Progenitor cell of endocrine pancreas (in vitro differentiated cells): Measurements from ENCODE around the gene HOGA1. TPM values are rescaled to one million over a fixed set of nuclear protein-coding genes. Genes with fewer than 3 reads are reported as not detected.

Experiments used
- DNase-seq: peaks from one replicate; pipeline ENCODE4 v3.0.0; 2021; ENCODE audit warnings: low spot score; ENCODE audit not compliant: unreplicated experiment
- H3K27ac Mint-ChIP-seq: 2 replicates; pipeline ENCODE4 v1.8.0; 2021; ENCODE audit warnings: mild to moderate bottlenecking, moderate library complexity, mixed read lengths
- H3K27me3 Mint-ChIP-seq: 2 replicates; pipeline ENCODE4 v1.8.0; 2021; ENCODE audit warnings: mixed read lengths
- H3K36me3 Mint-ChIP-seq: 2 replicates; pipeline ENCODE4 v1.8.0; 2022; ENCODE audit warnings: mixed read lengths; ENCODE audit not compliant: insufficient read depth
- H3K4me1 Mint-ChIP-seq: 2 replicates; pipeline ENCODE4 v1.8.0; 2021; ENCODE audit warnings: low read depth, mixed read lengths
- H3K4me3 Mint-ChIP-seq: 2 replicates; pipeline ENCODE4 v1.8.0; 2021; ENCODE audit warnings: low read depth, mild to moderate bottlenecking, moderate library complexity, mixed read lengths
- H3K9me3 Mint-ChIP-seq: 2 replicates; pipeline ENCODE4 v1.8.0; 2021; ENCODE audit warnings: low read depth, mixed read lengths
- CTCF ChIP-seq: fragments of 200-600 bp; sonication (generic); IDR thresholded peaks from one replicate; pipeline ENCODE4 v1.5.0; 2021; ENCODE audit warnings: antibody characterized with exemption, mild to moderate bottlenecking; ENCODE audit not compliant: unreplicated experiment
- total RNA-seq: library from RNA; stranded (reverse); gene quantifications from 2 replicates; pipeline ENCODE4 v1.2.1, GENCODE V29; 2021

Gene HOGA1
- total RNA-seq, 1 donor from 2014 or later, result 10.5 TPM

DNA sequence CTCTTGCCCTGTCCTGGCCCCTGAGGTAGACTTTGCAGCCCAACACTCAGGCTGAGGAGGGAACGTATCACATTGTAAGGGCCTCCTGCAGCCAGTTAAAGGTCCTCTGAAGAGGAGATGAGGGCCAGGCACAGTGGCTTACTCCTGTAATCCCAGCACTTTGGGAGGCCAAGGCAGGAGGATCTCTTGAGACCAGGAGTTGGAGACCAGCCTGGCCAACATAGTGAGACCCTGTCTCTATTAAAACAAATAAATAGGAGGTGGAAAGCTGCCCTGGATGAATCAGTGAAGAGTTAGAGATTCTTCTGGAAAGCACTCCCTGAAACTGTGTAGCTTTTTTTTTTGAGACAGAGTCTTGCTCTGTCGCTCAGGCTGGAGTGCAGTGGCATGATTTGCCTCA lies 3.0 kb downstream of the HOGA1 start:
- TF ChIP-seq CTCF, result no peak
- no peaks in the 10 kb centered on the region for H3K36me3 Mint-ChIP-seq

GRCh38 chr10:97589479-97589878 lies 5.3 kb downstream of the HOGA1 start, which contains the start of gene C10orf62:
TSS of gene C10orf62 (plus strand) at chr10:97589721. CDS start at chr10:97589898, 177 bp downstream.
- TF ChIP-seq CTCF, result no peak
- H3K36me3 Mint-ChIP-seq, result no peaks in the 10 kb centered on the region
- no peaks in the 10 kb centered on the region for H3K27me3 Mint-ChIP-seq
- H3K27ac Mint-ChIP-seq, result no peak within 1 kb of the TSS
- no peak within 1 kb of the TSS for H3K4me3 Mint-ChIP-seq
- peaks cover 17% of the 10 kb centered on the region for H3K4me1 Mint-ChIP-seq
- H3K9me3 Mint-ChIP-seq, result no peaks in the 10 kb centered on the region
- DNase-seq, result no peak

More for the DNA sequence above, 3.0 kb downstream of the HOGA1 start:
- Mint-ChIP-seq H3K4me1 (peaks cover 26% of the 10 kb centered on the region), H3K9me3 (no peaks in the 10 kb centered on the region), H3K4me3 (no peak overlapping the region), H3K27ac (no peak overlapping the region), H3K27me3 (no peaks in the 10 kb centered on the region)
- no peak for DNase-seq

DNA sequence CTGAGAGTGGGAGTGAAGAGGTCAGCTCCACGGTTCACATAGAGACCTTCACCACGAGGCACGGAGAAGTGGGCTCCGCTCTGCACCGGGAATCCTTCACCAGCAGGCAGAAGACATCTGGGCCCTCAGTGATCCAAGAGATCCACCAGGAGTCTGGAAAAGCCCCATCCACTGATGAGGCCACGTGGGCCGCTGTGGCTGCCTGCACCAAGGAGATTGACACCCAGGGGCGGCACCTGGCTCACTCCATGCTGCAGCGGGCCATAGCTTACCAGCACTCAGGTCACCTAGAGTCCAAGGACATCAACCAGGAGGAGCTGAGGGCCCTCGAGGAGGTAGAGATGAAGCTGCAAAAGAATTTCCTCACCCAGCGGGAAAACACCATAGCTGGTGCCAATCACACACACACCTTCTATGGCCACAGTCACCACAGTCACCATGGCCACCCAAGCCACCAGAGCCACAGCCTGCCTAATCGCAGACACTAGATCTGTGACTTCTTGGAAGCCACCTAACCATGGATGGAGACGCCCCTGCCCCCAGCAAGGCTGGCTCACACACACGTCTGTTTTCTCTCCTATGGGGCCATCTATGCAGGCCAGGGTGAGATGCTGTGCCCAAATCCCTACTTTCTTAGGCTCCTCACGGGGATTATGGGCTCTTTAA lies 6.0 kb downstream of the HOGA1 start:
- peaks cover 10% of the 10 kb centered on the region for H3K4me1 Mint-ChIP-seq
- no peak overlapping the region for H3K4me3 Mint-ChIP-seq
- H3K36me3 Mint-ChIP-seq, result no peaks in the 10 kb centered on the region
- no peak for TF ChIP-seq CTCF
- H3K9me3 Mint-ChIP-seq, result no peaks in the 10 kb centered on the region
- no peaks in the 10 kb centered on the region for H3K27me3 Mint-ChIP-seq
- H3K27ac Mint-ChIP-seq, result no peak overlapping the region
- DNase-seq, result no peak

DNA sequence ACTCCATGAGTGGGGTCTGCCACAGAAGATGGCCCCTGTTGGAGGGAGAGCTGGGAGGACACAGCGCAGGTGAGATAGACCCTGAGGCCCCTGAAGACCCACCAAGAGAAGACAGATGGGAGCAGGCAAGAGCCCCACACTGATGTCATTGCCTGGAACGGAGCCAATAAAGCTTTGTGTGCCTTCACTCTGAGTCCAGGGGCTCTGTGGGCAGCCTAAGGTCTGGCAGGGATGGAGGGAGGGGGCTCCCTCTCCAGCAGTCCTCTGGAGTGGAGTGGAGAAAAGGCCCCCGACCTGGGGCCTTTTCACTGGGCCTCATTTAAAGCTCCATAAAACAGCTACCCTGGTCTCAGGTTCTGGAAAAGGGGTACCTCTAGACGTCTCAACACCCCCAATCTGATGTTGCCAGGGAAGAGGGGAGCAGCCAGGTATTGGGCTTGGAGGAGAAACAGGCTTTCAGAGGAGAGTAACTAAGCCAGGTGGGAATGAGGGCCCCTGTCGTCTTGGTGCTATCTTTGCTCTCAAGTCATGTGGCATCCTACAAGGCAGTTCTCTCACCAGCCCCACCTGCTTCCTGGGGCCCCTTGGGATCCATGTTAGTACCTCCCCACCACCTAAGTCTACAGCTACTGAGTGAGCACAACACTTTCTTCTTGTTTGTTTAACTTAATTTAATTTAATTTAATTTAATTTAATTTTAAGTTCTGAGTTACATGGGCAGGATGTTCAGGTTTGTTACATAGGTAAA lies 6.7 kb downstream of the HOGA1 start:
- no peak overlapping the region for H3K27ac Mint-ChIP-seq
- peaks cover 5% of the 10 kb centered on the region for H3K4me1 Mint-ChIP-seq
- H3K27me3 Mint-ChIP-seq, result no peaks in the 10 kb centered on the region
- TF ChIP-seq CTCF, result no peak
- no peaks in the 10 kb centered on the region for H3K36me3 Mint-ChIP-seq
- H3K9me3 Mint-ChIP-seq, result no peaks in the 10 kb centered on the region
- no peak for DNase-seq
- H3K4me3 Mint-ChIP-seq, result no peak overlapping the region

DNA sequence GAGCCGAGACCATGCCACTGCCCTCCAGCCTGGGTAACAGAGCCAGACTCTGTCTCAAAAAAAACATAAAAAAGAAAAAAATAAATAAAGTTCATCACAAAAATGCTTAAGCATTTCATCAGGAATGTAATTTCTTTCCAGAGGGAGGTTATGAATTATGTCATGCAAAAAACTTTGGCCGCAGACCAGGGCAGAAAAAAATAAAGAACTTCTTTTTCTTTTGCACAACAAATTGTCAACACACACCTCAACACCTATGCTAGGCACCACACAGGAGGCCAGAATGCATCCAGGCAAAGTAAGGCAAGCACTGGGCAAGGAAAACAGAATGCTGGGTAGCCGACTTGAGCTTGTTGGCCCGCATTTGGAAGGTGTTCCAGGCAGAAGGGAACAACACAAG lies 9.2 kb downstream of the HOGA1 start:
- no peak for TF ChIP-seq CTCF
- Mint-ChIP-seq H3K9me3 (no peaks in the 10 kb centered on the region), H3K27ac (no peak overlapping the region), H3K4me1 (no peaks in the 10 kb centered on the region), H3K36me3 (no peaks in the 10 kb centered on the region), H3K4me3 (no peak overlapping the region), H3K27me3 (no peaks in the 10 kb centered on the region)
- no peak for DNase-seq
